Aorta (tissue), 5 donors: ENCODE measurements around the gene NR3C2. TPM values are rescaled to one million over a fixed set of nuclear protein-coding genes. Genes with fewer than 3 reads are reported as not detected.

Source experiments
- ATAC-seq: fragments of 200-7000 bp; cut with Tn5 transposase; one replicate; pipeline ENCODE4 v1.9.1; 2022; ENCODE audit warnings: moderate library complexity; ENCODE audit not compliant: low FRiP score
- DNase-seq, 2 donors: peaks; one replicate each; pipeline ENCODE4 v3.0.0-alpha.2; 2020
- H3K27ac ChIP-seq, 2 donors: one replicate each; pipeline ENCODE4 v1.5.1; 2013; ENCODE audit warnings: low read length in 2 of 2, mild to moderate bottlenecking in 2 of 2, moderate library complexity in 2 of 2, control low read depth in 1 of 2, inconsistent platforms in 1 of 2, low read depth in 1 of 2
- H3K27me3 ChIP-seq, 2 donors: one replicate each; pipeline ENCODE4 v1.6.1; 2013; ENCODE audit warnings: control low read depth in 1 of 2, low read length in 1 of 2, mild to moderate bottlenecking in 1 of 2, moderate library complexity in 1 of 2; ENCODE audit not compliant: insufficient read depth in 2 of 2, control insufficient read depth in 1 of 2
- H3K36me3 ChIP-seq, 2 donors: one replicate each; pipeline ENCODE4 v1.6.1; 2013; ENCODE audit warnings: control low read depth in 1 of 2, low read length in 1 of 2, mild to moderate bottlenecking in 1 of 2; ENCODE audit not compliant: insufficient read depth in 2 of 2, control insufficient read depth in 1 of 2
- H3K4me1 ChIP-seq, 2 donors: one replicate each; pipeline ENCODE4 v1.6.1; 2013; ENCODE audit warnings: low read length in 2 of 2, control low read depth in 1 of 2, mild to moderate bottlenecking in 1 of 2, moderate library complexity in 1 of 2; ENCODE audit not compliant: insufficient read depth in 2 of 2, control insufficient read depth in 1 of 2
- H3K4me3 ChIP-seq, 2 donors: one replicate each; pipeline ENCODE4 v1.5.1; 2013; ENCODE audit warnings: low read length in 2 of 2, control low read depth in 1 of 2, mild to moderate bottlenecking in 1 of 2
- H3K9me3 ChIP-seq: one replicate; pipeline ENCODE4 v1.6.1; 2013; ENCODE audit warnings: mild to moderate bottlenecking, low read length; ENCODE audit not compliant: control insufficient read depth
- WGBS, 2 donors: extraction: QIAGEN DNeasy Blood & Tissue Kit; methylation state at CpG; one replicate each; pipeline ENCODE4 v1.1.7; 2013; 5-methylcytosine and 5-hydroxymethylcytosine counted together
- intact Hi-C, 2 donors: fragments of 100-400 bp; cut with DNase I; formaldehyde crosslinking; loops; one replicate each; pipeline versions ENCODE4 v1.14.2 to v1.15.0; 2022
- polyA plus RNA-seq, 2 donors: library from polyadenylated mRNA; stranded (reverse); fragments of 200-250 nt; gene quantifications; one replicate each; pipeline ENCODE4 v1.2.3, GENCODE V29; 2013
- total RNA-seq, 2 donors: library from RNA; stranded (reverse); fragmentation: NEBNext Ultra II Directional; extraction: Animal tissue kit (Norgen Biotek cat#: 25700); gene quantifications; one replicate each; pipeline ENCODE4 v1.2.1, GENCODE V29; 2021
- donor health status: healthy with polysubstance abuse.
- donor health status: Bipolar disorder and iron deficiency.
- donor health status: DM: no; HTN: no; CAD: no.
- donor health status: DM: no; HTN: no; CAD: no.
- donor health status: DM: yes; HTN: yes; CAD: no.

The NR3C2 gene
- total and polyA plus RNA-seq, 4 donors, result 3.4 to 22.9 (median 6.9) TPM

GRCh38 chr4:148448141-148448540, 5.9 kb upstream of the NR3C2 start:
- DNase-seq (no peak), ATAC-seq (no peak)
- intact Hi-C loops, result no loop called here
- no peaks in the 10 kb centered on the region for H3K9me3 ChIP-seq
- H3K4me1 ChIP-seq, result no peaks in the 10 kb centered on the region
- no peak overlapping the region for H3K4me3 ChIP-seq
- no peaks in the 10 kb centered on the region for H3K27me3 ChIP-seq
- no peaks in the 10 kb centered on the region for H3K36me3 ChIP-seq
- H3K27ac ChIP-seq, result no peak overlapping the region

GRCh38 chr4:148447681-148448080, 5.5 kb upstream of the NR3C2 start:
- Histone ChIP-seq H3K4me3 (no peak overlapping the region), H3K36me3 (no peaks in the 10 kb centered on the region), H3K27ac (no peak overlapping the region), H3K27me3 (no peaks in the 10 kb centered on the region), H3K9me3 (no peaks in the 10 kb centered on the region), H3K4me1 (no peaks in the 10 kb centered on the region)
- intact Hi-C loops, result no loop called here
- 2% methylated on average over 8 of the region's 8 CpGs for WGBS, 2 donors
- ATAC-seq, result no peak
- no peak for DNase-seq

GRCh38 chr4:148445860-148446330, 3.7 kb upstream of the NR3C2 start:
- H3K27ac ChIP-seq, result no peak overlapping the region
- intact Hi-C loops, result no loop called here

GRCh38 chr4:148445071-148445859, 3.1 kb upstream of the NR3C2 start:
- Histone ChIP-seq H3K4me3 (peak overlapping the region; percentile 50 to 71), H3K27ac (no peak overlapping the region), H3K27me3 (no peaks in the 10 kb centered on the region), H3K4me1 (no peaks in the 10 kb centered on the region), H3K36me3 (no peaks in the 10 kb centered on the region), H3K9me3 (no peaks in the 10 kb centered on the region)
- ATAC-seq (no peak), DNase-seq (peak; percentile 77 to 90)
- 0 to 1% methylated on average over 39 to 98 of the region's 98 CpGs for WGBS, 2 donors
- intact Hi-C loops, result no loop called here

More at GRCh38 chr4:148445860-148446330, 3.7 kb upstream of the NR3C2 start:
- Histone ChIP-seq H3K9me3 (no peaks in the 10 kb centered on the region), H3K4me3 (peak overlapping the region; percentile 50 to 71), H3K36me3 (no peaks in the 10 kb centered on the region), H3K27me3 (no peaks in the 10 kb centered on the region), H3K4me1 (no peaks in the 10 kb centered on the region)
- no peak for ATAC-seq
- WGBS, 2 donors, result 2% methylated on average over 9 to 13 of the region's 13 CpGs
- no peak for DNase-seq

GRCh38 chr4:148444296-148445070, 2.3 kb upstream of the NR3C2 start:
- intact Hi-C loops, result no loop called here

GRCh38 chr4:148443512-148444295, 1.5 kb upstream of the NR3C2 start:
- WGBS, 2 donors, result 0 to 1% methylated on average over 55 to 64 of the region's 64 CpGs

More at GRCh38 chr4:148444296-148445070, 2.3 kb upstream of the NR3C2 start:
- H3K27me3 ChIP-seq, result no peaks in the 10 kb centered on the region
- WGBS, 2 donors, result 0 to 1% methylated on average over 53 to 89 of the region's 89 CpGs
- no peaks in the 10 kb centered on the region for H3K4me1 ChIP-seq
- peak overlapping the region; percentile 50 to 71 for H3K4me3 ChIP-seq
- H3K36me3 ChIP-seq, result no peaks in the 10 kb centered on the region
- H3K9me3 ChIP-seq, result no peaks in the 10 kb centered on the region
- ATAC-seq (no peak), DNase-seq (peak; percentile 56 to 79)
- no peak overlapping the region for H3K27ac ChIP-seq

GRCh38 chr4:148442832-148443511, 758 bp upstream of the NR3C2 start:
- intact Hi-C loops, result no loop called here
- peak in 1 of 2 donors; percentile 77 for DNase-seq

More at GRCh38 chr4:148443512-148444295, 1.5 kb upstream of the NR3C2 start:
- no peaks in the 10 kb centered on the region for H3K9me3 ChIP-seq
- intact Hi-C loops, result no loop called here
- H3K36me3 ChIP-seq, result no peaks in the 10 kb centered on the region
- no peaks in the 10 kb centered on the region for H3K27me3 ChIP-seq
- H3K27ac ChIP-seq, result no peak overlapping the region
- peak; percentile 58 to 89 for DNase-seq
- H3K4me1 ChIP-seq, result no peaks in the 10 kb centered on the region
- H3K4me3 ChIP-seq, result peak overlapping the region; percentile 50 to 71
- no peak for ATAC-seq

GRCh38 chr4:148441624-148441985, 609 bp downstream of the NR3C2 start:
- no peaks in the 10 kb centered on the region for H3K4me1 ChIP-seq
- no peak overlapping the region for H3K27ac ChIP-seq
- DNase-seq, result no peak
- WGBS, 2 donors, result 2 to 3% methylated on average over 12 of the region's 12 CpGs
- no peaks in the 10 kb centered on the region for H3K27me3 ChIP-seq
- H3K36me3 ChIP-seq, result no peaks in the 10 kb centered on the region
- no peak for ATAC-seq
- no peaks in the 10 kb centered on the region for H3K9me3 ChIP-seq
- intact Hi-C loops, result no loop called here
- H3K4me3 ChIP-seq, result peak overlapping the region; percentile 79 to 98

More at GRCh38 chr4:148442832-148443511, 758 bp upstream of the NR3C2 start:
- peak overlapping the region; percentile 38 to 54 for H3K27ac ChIP-seq
- no peaks in the 10 kb centered on the region for H3K9me3 ChIP-seq
- H3K36me3 ChIP-seq, result no peaks in the 10 kb centered on the region
- peak overlapping the region; percentile 50 to 71 for H3K4me3 ChIP-seq
- WGBS, 2 donors, result 0% methylated on average over 27 of the region's 27 CpGs
- ATAC-seq, result peak; percentile 2
- no peaks in the 10 kb centered on the region for H3K4me1 ChIP-seq
- H3K27me3 ChIP-seq, result no peaks in the 10 kb centered on the region
